Liver (tissue), 9 donors: Measurements from ENCODE around the gene XYLT1. TPM values are rescaled to one million over a fixed set of nuclear protein-coding genes. Genes with fewer than 3 reads are reported as not detected.

Experiments
- DNase-seq: peaks from one replicate; pipeline ENCODE4 v3.0.0-alpha.2; 2017; ENCODE audit warnings: low spot score
- H3K27ac ChIP-seq, 2 donors: one replicate each; pipeline ENCODE4 v1.7.0; 2013; ENCODE audit warnings: inconsistent platforms in 2 of 2, low read length in 2 of 2, control low read depth in 1 of 2, low read depth in 1 of 2, mild to moderate bottlenecking in 1 of 2
- H3K27me3 ChIP-seq, 4 donors: one replicate each; pipeline versions ENCODE4 v1.6.1 to v1.7.0; 2013; ENCODE audit warnings: low read length in 3 of 4, inconsistent platforms in 1 of 4, mild to moderate bottlenecking in 1 of 4, moderate library complexity in 1 of 4; ENCODE audit not compliant: control insufficient read depth in 4 of 4, insufficient read depth in 4 of 4
- H3K36me3 ChIP-seq, 4 donors: one replicate each; pipeline versions ENCODE4 v1.6.1 to v1.7.0; 2013; ENCODE audit warnings: low read length in 3 of 4, mild to moderate bottlenecking in 3 of 4, low read depth in 1 of 4, moderate library complexity in 1 of 4; ENCODE audit not compliant: control insufficient read depth in 4 of 4, insufficient read depth in 3 of 4
- H3K4me1 ChIP-seq, 4 donors: one replicate each; pipeline versions ENCODE4 v1.6.1 to v1.7.0; 2013; ENCODE audit warnings: low read length in 3 of 4, mild to moderate bottlenecking in 3 of 4, moderate library complexity in 1 of 4; ENCODE audit not compliant: control insufficient read depth in 4 of 4, insufficient read depth in 4 of 4
- H3K4me3 ChIP-seq, 3 donors: one replicate each; pipeline versions ENCODE4 v1.6.1 to v1.7.0; 2013; ENCODE audit warnings: low read length in 3 of 3, control low read depth in 1 of 3, low read depth in 1 of 3, mild to moderate bottlenecking in 1 of 3
- H3K9ac ChIP-seq, 2 donors: one replicate each; pipeline ENCODE4 v1.7.0; 2013; ENCODE audit warnings: low read length in 2 of 2, mild to moderate bottlenecking in 2 of 2, moderate library complexity in 2 of 2, control low read depth in 1 of 2, low read depth in 1 of 2
- H3K9me3 ChIP-seq, 4 donors: one replicate each; pipeline versions ENCODE4 v1.6.1 to v1.7.0; 2013; ENCODE audit warnings: low read length in 3 of 4; ENCODE audit not compliant: control insufficient read depth in 4 of 4
- EGR1 ChIP-seq, 2 donors: IDR thresholded peaks; 2 replicates each; pipeline ENCODE4 v1.6.1; 2016 to 2018; ENCODE audit warnings: antibody characterized with exemption in 2 of 2, low read depth in 2 of 2
- FOXA1 ChIP-seq: IDR thresholded peaks from 2 replicates; pipeline ENCODE4 v1.6.1; 2016; ENCODE audit warnings: antibody characterized with exemption
- FOXA2 ChIP-seq: IDR thresholded peaks from 2 replicates; pipeline ENCODE4 v1.6.1; 2016; ENCODE audit warnings: antibody characterized with exemption
- GABPA ChIP-seq, 2 donors: IDR thresholded peaks in 1 of 2; conservative IDR thresholded peaks in 1 of 2; 2 replicates each; pipeline ENCODE4 v1.6.1; 2016; ENCODE audit warnings: antibody characterized with exemption in 2 of 2, mild to moderate bottlenecking in 1 of 2, moderate library complexity in 1 of 2
- HNF4A ChIP-seq, 2 donors: conservative IDR thresholded peaks; 2 replicates each; pipeline ENCODE4 v1.6.1; 2016; ENCODE audit warnings: antibody characterized with exemption in 2 of 2, mild to moderate bottlenecking in 2 of 2
- HNF4G ChIP-seq: IDR thresholded peaks from 2 replicates; pipeline ENCODE4 v1.6.1; 2016; ENCODE audit warnings: antibody characterized with exemption
- JUND ChIP-seq, 2 donors: IDR thresholded peaks; 2 replicates each; pipeline ENCODE4 v1.6.1; 2016; ENCODE audit warnings: antibody characterized with exemption in 2 of 2
- NR2F2 ChIP-seq: IDR thresholded peaks from 2 replicates; pipeline ENCODE4 v1.6.1; 2016; ENCODE audit warnings: antibody characterized with exemption
- RAD21 ChIP-seq, 2 donors: IDR thresholded peaks; 2 replicates each; pipeline ENCODE4 v1.6.1; 2016; ENCODE audit warnings: antibody characterized with exemption in 2 of 2, mild to moderate bottlenecking in 2 of 2
- RXRA ChIP-seq, 2 donors: IDR thresholded peaks; 2 replicates each; pipeline ENCODE4 v1.6.1; 2017 to 2018; ENCODE audit warnings: antibody characterized with exemption in 2 of 2, mild to moderate bottlenecking in 1 of 2
- SP1 ChIP-seq: IDR thresholded peaks from 2 replicates; pipeline ENCODE4 v1.6.1; 2018; ENCODE audit warnings: antibody characterized with exemption, mild to moderate bottlenecking
- TAF1 ChIP-seq: conservative IDR thresholded peaks from 2 replicates; pipeline ENCODE4 v1.6.1; 2016; ENCODE audit warnings: antibody characterized with exemption, mild to moderate bottlenecking
- YY1 ChIP-seq: IDR thresholded peaks from 2 replicates; pipeline ENCODE4 v1.6.1; 2016; ENCODE audit warnings: antibody characterized with exemption, mild to moderate bottlenecking
- WGBS: extraction: QIAGEN DNeasy Blood & Tissue Kit; methylation state at CpG from one replicate; pipeline ENCODE4 v1.1.7; 2013; 5-methylcytosine and 5-hydroxymethylcytosine counted together
- polyA plus RNA-seq, 2 donors: library from polyadenylated mRNA; stranded (reverse) in 1 of 2; unstranded in 1 of 2; fragments of 200-250 nt in 1 of 2; fragments of >200 nt in 1 of 2; fragmentation: Nextera tagmentation in 1 of 2; extraction: Ambion mirVana in 1 of 2; gene quantifications; one replicate each; pipeline versions ENCODE4 v1.2.1 to v1.2.3, GENCODE V29; 2013 to 2015
- total RNA-seq, 2 donors: library from RNA; depleted of rRNA; stranded (reverse); fragments of >200 nt; gene quantifications; one replicate each; pipeline ENCODE4 v1.2.3, GENCODE V29; 2014
- TF ChIP-seq, protein P1 (sequence below): IDR thresholded peaks from 2 replicates; pipeline ENCODE4 v1.6.1; 2016; ENCODE audit warnings: antibody characterized with exemption
- TF ChIP-seq, protein P2 (sequence below): IDR thresholded peaks from 2 replicates; pipeline ENCODE4 v1.6.1; 2016; ENCODE audit warnings: antibody characterized with exemption
- TF ChIP-seq, protein P3 (sequence below): fragments of 150-350 bp; IDR thresholded peaks from 2 replicates; pipeline ENCODE4 v1.5.1; 2017; ENCODE audit warnings: improper control_type of control experiment, low read depth, low read length; ENCODE audit not compliant: missing input control
- TF ChIP-seq, protein P4 (sequence below): IDR thresholded peaks from 2 replicates; pipeline ENCODE4 v1.6.1; 2016; ENCODE audit warnings: antibody characterized with exemption
- TF ChIP-seq, protein P5 (sequence below): IDR thresholded peaks from 2 replicates; pipeline ENCODE4 v1.6.1; 2016; ENCODE audit warnings: antibody characterized with exemption, mild to moderate bottlenecking
- donor health status: healthy.
- donor health status: healthy.
- donor health status: healthy.
- donor health status: healthy.
- donor health status: healthy.

XYLT1 gene
- total and polyA plus RNA-seq, 4 donors = 0.25 to 2.3 (median 0.53) TPM

DNA sequence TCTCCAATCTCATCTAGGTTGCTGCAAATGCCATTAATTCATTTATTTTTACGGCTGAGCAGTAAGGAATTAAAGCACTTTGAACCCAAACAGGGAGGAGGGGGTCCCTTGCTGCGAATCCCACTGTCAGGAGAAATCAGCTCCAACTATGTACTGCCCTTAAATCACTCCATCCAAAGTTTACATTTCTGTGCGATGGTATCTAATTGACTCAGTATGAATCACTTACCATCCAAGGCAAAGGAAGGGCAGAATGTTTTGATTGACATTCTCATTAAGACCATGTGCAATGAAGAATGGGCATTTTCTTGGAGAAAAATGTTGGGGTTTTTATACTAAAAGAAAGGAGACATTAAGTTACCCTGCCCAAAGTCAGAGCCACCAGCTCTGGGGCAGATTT lies 47.7 kb upstream of the XYLT1 start:
- H3K9me3 ChIP-seq = no peaks in the 10 kb centered on the region
- no peak overlapping the region for H3K27ac ChIP-seq
- H3K36me3 ChIP-seq = no peaks in the 10 kb centered on the region
- peaks cover 0 to 7% (median 3%) of the 10 kb centered on the region in 4 donors for H3K27me3 ChIP-seq
- no peak for DNase-seq
- H3K4me1 ChIP-seq = no peaks in the 10 kb centered on the region
- no peak overlapping the region for H3K9ac ChIP-seq
- no peak for TF ChIP-seq JUND (IDR thresholded peaks at IDR 0.05)
- TF ChIP-seq, protein P1, sequence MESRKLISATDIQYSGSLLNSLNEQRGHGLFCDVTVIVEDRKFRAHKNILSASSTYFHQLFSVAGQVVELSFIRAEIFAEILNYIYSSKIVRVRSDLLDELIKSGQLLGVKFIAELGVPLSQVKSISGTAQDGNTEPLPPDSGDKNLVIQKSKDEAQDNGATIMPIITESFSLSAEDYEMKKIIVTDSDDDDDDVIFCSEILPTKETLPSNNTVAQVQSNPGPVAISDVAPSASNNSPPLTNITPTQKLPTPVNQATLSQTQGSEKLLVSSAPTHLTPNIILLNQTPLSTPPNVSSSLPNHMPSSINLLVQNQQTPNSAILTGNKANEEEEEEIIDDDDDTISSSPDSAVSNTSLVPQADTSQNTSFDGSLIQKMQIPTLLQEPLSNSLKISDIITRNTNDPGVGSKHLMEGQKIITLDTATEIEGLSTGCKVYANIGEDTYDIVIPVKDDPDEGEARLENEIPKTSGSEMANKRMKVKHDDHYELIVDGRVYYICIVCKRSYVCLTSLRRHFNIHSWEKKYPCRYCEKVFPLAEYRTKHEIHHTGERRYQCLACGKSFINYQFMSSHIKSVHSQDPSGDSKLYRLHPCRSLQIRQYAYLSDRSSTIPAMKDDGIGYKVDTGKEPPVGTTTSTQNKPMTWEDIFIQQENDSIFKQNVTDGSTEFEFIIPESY = no peak
- TF ChIP-seq RAD21 (IDR thresholded peaks at IDR 0.05) = no peak
- TF ChIP-seq FOXA2 = no peak
- TF ChIP-seq GABPA (IDR thresholded peaks at IDR 0.05 in 1 of 2, conservative IDR thresholded peaks at IDR 0.05 in 1 of 2) = no peak
- TF ChIP-seq, protein P2, sequence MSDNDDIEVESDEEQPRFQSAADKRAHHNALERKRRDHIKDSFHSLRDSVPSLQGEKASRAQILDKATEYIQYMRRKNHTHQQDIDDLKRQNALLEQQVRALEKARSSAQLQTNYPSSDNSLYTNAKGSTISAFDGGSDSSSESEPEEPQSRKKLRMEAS = no peak
- TF ChIP-seq YY1 = no peak
- no peak for TF ChIP-seq RXRA (IDR thresholded peaks at IDR 0.05)
- no peak for TF ChIP-seq SP1
- no peak for TF ChIP-seq HNF4G
- TF ChIP-seq TAF1 = no peak
- TF ChIP-seq HNF4A (conservative IDR thresholded peaks at IDR 0.05) = no peak
- TF ChIP-seq NR2F2 = no peak
- TF ChIP-seq FOXA1 = no peak
- TF ChIP-seq, protein P3, sequence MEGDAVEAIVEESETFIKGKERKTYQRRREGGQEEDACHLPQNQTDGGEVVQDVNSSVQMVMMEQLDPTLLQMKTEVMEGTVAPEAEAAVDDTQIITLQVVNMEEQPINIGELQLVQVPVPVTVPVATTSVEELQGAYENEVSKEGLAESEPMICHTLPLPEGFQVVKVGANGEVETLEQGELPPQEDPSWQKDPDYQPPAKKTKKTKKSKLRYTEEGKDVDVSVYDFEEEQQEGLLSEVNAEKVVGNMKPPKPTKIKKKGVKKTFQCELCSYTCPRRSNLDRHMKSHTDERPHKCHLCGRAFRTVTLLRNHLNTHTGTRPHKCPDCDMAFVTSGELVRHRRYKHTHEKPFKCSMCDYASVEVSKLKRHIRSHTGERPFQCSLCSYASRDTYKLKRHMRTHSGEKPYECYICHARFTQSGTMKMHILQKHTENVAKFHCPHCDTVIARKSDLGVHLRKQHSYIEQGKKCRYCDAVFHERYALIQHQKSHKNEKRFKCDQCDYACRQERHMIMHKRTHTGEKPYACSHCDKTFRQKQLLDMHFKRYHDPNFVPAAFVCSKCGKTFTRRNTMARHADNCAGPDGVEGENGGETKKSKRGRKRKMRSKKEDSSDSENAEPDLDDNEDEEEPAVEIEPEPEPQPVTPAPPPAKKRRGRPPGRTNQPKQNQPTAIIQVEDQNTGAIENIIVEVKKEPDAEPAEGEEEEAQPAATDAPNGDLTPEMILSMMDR = no peak
- TF ChIP-seq, protein P4, sequence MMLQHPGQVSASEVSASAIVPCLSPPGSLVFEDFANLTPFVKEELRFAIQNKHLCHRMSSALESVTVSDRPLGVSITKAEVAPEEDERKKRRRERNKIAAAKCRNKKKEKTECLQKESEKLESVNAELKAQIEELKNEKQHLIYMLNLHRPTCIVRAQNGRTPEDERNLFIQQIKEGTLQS = no peak
- TF ChIP-seq EGR1 (IDR thresholded peaks at IDR 0.05; ENCODE audit: low read depth in 2 of 2) = no peak
- TF ChIP-seq, protein P5, sequence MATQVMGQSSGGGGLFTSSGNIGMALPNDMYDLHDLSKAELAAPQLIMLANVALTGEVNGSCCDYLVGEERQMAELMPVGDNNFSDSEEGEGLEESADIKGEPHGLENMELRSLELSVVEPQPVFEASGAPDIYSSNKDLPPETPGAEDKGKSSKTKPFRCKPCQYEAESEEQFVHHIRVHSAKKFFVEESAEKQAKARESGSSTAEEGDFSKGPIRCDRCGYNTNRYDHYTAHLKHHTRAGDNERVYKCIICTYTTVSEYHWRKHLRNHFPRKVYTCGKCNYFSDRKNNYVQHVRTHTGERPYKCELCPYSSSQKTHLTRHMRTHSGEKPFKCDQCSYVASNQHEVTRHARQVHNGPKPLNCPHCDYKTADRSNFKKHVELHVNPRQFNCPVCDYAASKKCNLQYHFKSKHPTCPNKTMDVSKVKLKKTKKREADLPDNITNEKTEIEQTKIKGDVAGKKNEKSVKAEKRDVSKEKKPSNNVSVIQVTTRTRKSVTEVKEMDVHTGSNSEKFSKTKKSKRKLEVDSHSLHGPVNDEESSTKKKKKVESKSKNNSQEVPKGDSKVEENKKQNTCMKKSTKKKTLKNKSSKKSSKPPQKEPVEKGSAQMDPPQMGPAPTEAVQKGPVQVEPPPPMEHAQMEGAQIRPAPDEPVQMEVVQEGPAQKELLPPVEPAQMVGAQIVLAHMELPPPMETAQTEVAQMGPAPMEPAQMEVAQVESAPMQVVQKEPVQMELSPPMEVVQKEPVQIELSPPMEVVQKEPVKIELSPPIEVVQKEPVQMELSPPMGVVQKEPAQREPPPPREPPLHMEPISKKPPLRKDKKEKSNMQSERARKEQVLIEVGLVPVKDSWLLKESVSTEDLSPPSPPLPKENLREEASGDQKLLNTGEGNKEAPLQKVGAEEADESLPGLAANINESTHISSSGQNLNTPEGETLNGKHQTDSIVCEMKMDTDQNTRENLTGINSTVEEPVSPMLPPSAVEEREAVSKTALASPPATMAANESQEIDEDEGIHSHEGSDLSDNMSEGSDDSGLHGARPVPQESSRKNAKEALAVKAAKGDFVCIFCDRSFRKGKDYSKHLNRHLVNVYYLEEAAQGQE = no peak
- 68% methylated on average over 3 of the region's 3 CpGs for WGBS
- H3K4me3 ChIP-seq = no peak overlapping the region
